Thoracic aorta (tissue), 2 donors: ENCODE data around the gene CAB39L. TPM values are rescaled to one million over a fixed set of nuclear protein-coding genes. Genes with fewer than 3 reads are reported as not detected.

Experiments
- ATAC-seq: fragments of 150-250 bp; one replicate; pipeline ENCODE4 v1.8.0; 2017; ENCODE audit warnings: low read depth; ENCODE audit not compliant: insufficient number of reproducible peaks, low FRiP score
- DNase-seq: peaks from one replicate; pipeline ENCODE4 v3.0.0-alpha.2; 2020; ENCODE audit warnings: low spot score
- H3K27ac ChIP-seq, 2 donors: fragments of 200-600 bp; sonication (generic); 1 replicate in 1 of 2; 2 replicates in 1 of 2; pipeline ENCODE4 v1.5.1; 2016; ENCODE audit warnings: mild to moderate bottlenecking in 2 of 2, moderate library complexity in 2 of 2
- H3K27me3 ChIP-seq: fragments of 200-600 bp; sonication (generic); replicated peaks from 2 replicates; pipeline ENCODE4 v1.6.0; 2016; ENCODE audit warnings: mild to moderate bottlenecking; ENCODE audit not compliant: insufficient read depth
- H3K36me3 ChIP-seq: fragments of 200-600 bp; sonication (generic); one replicate; pipeline ENCODE4 v1.5.1; 2016
- H3K4me1 ChIP-seq, 2 donors: fragments of 200-600 bp; sonication (generic); 1 replicate in 1 of 2; 2 replicates in 1 of 2; pipeline versions ENCODE4 v1.5.1 to v1.6.0; 2016; ENCODE audit warnings: low read depth in 2 of 2, mild to moderate bottlenecking in 1 of 2; ENCODE audit not compliant: control insufficient read depth in 1 of 2
- H3K4me3 ChIP-seq: fragments of 200-600 bp; sonication (generic); 2 replicates; pipeline ENCODE4 v1.5.1; 2016; ENCODE audit warnings: mild to moderate bottlenecking
- H3K9me3 ChIP-seq: fragments of 200-600 bp; sonication (generic); 2 replicates; pipeline ENCODE4 v1.5.1; 2016
- total RNA-seq, 2 donors: library from RNA; depleted of rRNA; stranded (reverse); fragments of >200 nt; gene quantifications; one replicate each; pipeline versions ENCODE4 v1.1.0 to v1.2.3, GENCODE V29; 2016
- TF ChIP-seq, protein P1 (sequence below): fragments of 200-600 bp; sonication (generic); IDR thresholded peaks from one replicate; pipeline ENCODE4 v1.5.1; 2019; ENCODE audit warnings: antibody characterized with exemption

CAB39L gene
- total RNA-seq, 2 donors from 2014 or later, result 38.7 to 46.7 TPM

DNA sequence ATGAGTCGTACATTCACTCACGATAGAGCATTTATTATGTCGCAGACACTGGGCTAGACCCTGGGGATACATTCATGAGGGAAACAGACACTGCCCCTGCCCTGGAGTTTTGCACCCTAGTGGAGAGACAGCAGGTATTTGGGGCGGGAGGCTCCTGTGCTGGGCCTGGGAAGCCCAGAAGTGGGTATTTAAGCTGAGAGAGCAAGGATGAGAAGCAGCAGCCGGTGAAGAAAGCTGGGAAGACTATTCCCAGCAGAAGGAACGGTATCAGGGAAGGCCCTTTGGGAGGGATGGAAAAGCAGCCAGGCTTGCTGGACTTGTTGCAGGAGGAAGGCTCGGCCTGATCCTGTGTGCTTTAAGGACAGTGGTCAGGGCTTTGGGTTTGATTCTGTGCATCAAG, 141.6 kb downstream of the CAB39L start:
- ATAC-seq, result no peak
- H3K4me3 ChIP-seq, result no peak overlapping the region
- H3K4me1 ChIP-seq, result peaks cover 2 to 5% of the 10 kb centered on the region in 2 donors
- DNase-seq, result no peak
- no peaks in the 10 kb centered on the region for H3K36me3 ChIP-seq
- H3K9me3 ChIP-seq, result no peaks in the 10 kb centered on the region
- H3K27ac ChIP-seq, result no peak overlapping the region
- TF ChIP-seq, protein P1, sequence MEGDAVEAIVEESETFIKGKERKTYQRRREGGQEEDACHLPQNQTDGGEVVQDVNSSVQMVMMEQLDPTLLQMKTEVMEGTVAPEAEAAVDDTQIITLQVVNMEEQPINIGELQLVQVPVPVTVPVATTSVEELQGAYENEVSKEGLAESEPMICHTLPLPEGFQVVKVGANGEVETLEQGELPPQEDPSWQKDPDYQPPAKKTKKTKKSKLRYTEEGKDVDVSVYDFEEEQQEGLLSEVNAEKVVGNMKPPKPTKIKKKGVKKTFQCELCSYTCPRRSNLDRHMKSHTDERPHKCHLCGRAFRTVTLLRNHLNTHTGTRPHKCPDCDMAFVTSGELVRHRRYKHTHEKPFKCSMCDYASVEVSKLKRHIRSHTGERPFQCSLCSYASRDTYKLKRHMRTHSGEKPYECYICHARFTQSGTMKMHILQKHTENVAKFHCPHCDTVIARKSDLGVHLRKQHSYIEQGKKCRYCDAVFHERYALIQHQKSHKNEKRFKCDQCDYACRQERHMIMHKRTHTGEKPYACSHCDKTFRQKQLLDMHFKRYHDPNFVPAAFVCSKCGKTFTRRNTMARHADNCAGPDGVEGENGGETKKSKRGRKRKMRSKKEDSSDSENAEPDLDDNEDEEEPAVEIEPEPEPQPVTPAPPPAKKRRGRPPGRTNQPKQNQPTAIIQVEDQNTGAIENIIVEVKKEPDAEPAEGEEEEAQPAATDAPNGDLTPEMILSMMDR, result no peak
- H3K27me3 ChIP-seq, result no peaks in the 10 kb centered on the region

DNA sequence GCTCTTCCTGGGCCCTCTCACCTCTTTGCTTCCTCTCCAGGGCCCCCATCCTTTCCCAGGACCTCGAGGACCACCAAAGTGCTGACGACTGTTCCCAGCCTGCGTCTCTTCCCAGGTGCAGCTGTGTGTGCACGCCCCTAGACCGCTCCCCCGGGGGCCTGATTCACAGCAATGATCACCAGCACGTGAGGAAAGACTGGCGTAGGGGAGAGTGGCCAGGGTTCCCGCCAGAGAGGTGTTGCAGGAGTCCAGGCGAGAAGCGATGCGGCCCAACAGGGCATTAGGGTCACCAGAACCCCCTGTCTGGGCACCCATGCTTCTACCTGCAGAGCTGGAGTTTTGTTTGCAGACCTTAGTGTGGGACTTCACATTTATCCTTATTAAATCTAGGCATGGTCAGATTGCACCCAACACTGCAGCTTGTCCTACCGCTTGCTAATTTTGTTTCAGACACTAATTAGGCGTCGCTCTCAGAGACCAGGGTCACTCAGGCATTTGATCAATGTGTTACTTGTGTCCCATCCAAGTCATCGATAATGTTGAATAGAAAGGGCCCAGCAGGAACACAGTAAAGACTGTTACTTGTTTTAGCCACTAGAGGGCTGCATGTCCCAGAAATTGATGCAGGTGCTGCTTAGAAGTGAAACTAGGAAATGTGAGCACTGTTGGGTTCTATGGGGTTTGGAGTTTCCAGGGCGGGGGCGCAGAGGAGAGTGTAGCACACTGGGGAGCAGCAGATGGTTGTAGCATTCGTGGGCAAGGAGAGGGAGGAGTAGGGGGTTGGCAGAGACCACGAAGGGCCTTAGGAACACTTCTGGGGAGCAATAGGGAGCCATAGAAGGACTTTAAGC, 142.9 kb downstream of the CAB39L start:
- H3K36me3 ChIP-seq, result no peaks in the 10 kb centered on the region
- H3K9me3 ChIP-seq, result no peaks in the 10 kb centered on the region
- H3K27ac ChIP-seq, result no peak overlapping the region
- no peak for DNase-seq
- H3K27me3 ChIP-seq, result no peaks in the 10 kb centered on the region
- peak overlapping the region; percentile 66 for H3K4me3 ChIP-seq
- peaks cover 0 to 4% of the 10 kb centered on the region in 2 donors for H3K4me1 ChIP-seq
- TF ChIP-seq, protein P1, result peak; percentile 86
- peak; percentile 74 for ATAC-seq

DNA sequence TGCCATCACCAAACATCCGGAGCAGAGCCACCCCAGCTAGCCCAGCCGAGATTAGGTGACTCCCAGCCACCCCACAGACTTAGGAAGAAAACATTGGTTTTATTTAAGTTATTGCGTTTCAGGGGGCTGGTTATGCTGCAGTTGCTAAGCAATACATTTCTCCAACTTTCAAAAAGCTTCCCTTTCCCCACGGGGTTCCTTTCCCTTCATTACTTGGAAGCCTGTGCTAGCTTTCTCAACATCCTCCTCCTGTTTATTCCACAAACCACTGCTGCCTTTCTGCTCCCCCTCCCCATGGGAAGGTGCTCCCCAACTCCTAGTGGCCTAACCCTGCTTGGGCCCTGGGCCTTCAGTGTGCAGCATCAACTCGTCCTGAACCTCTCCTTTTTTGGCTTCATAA, 143.6 kb downstream of the CAB39L start:
- ATAC-seq (no peak), DNase-seq (no peak)
- Histone ChIP-seq H3K27me3 (no peaks in the 10 kb centered on the region), H3K36me3 (no peaks in the 10 kb centered on the region), H3K27ac (no peak overlapping the region), H3K9me3 (no peaks in the 10 kb centered on the region), H3K4me3 (no peak overlapping the region), H3K4me1 (peaks cover 0 to 4% of the 10 kb centered on the region in 2 donors)
- TF ChIP-seq, protein P1, result no peak

DNA sequence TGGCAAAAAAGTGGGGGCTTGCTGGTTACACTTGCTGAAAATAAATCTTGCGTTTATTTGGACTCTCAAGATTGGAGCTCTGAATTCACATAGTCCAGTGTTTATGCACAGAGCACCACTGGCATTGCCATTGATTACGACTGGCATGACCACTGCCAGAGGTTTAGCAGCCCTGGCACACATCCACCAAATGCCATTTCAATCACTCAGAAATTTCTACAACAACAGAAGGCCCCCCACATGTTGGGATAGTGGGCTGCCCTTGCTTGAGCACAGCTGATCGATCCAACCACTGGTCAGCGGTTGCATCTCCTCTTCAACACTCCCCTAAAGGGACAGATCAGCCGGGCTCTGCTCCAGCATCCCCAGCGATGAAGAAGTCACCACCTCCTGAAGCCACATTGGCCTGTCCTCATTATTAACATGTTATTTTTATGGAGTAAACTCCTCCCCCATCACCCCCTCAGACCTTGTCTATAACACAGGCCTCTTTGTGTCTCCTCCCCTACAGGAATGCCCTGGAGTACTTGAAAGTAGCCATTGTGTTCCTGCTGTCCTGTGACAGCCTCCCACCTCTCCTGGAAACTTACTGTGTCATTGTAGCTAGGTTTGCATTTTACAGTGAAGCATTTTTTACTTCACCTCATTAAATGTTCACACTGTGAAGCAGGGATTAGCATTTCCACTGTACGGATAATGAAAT, 144.8 kb downstream of the CAB39L start:
- Histone ChIP-seq H3K27ac (no peak overlapping the region), H3K36me3 (no peaks in the 10 kb centered on the region), H3K4me3 (no peak overlapping the region), H3K4me1 (peaks cover 0 to 4% of the 10 kb centered on the region in 2 donors), H3K27me3 (no peaks in the 10 kb centered on the region), H3K9me3 (no peaks in the 10 kb centered on the region)
- ATAC-seq, result no peak
- TF ChIP-seq, protein P1, result no peak
- no peak for DNase-seq

DNA sequence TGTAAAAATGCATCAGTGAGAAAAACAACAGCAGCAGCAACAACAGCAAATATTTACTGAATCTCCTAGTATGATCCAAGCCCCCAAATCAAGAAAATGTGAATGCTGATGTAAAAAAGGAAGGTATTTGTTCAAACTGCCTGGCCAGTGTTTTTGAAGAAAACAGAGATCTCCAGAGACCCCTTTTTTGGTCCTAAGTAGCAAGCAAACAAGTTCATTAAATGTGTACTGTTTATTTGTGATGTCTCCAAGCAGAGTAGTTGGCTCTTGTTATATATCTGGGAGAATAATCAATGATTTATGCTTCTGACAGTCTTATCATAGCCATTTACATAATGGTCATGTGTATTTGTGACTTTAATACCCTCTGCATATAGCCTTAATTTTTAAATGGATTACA, 145.4 kb downstream of the CAB39L start:
- Histone ChIP-seq H3K9me3 (no peaks in the 10 kb centered on the region), H3K4me1 (peaks cover under 1 to 4% of the 10 kb centered on the region in 2 donors), H3K4me3 (no peak overlapping the region), H3K27ac (no peak overlapping the region), H3K36me3 (no peaks in the 10 kb centered on the region), H3K27me3 (no peaks in the 10 kb centered on the region)
- DNase-seq (no peak), ATAC-seq (no peak)
- TF ChIP-seq, protein P1, result no peak
